ENCODE data around the gene IZUMO4.

The IZUMO4 gene

GRCh38 chr19:2096034-2096479, 658 bp upstream of the IZUMO4 start, which contains the start of gene MOB3A:
Gene MOB3A, minus strand, starts transcription at chr19:2096326. Its CDS starts 17,766 bp downstream, at chr19:2078560.
- no peak for DNase-seq (ENCODE audit: extremely low spot score)
- CTCF ChIA-PET: no interaction called here
- POLR2A ChIA-PET: interaction anchor here (0.6 kb wide), 1 partner anchor 82 kb away, joined by 3 read pairs; no protein-coding TSS in a partner anchor
- no peak for TF ChIP-seq FOXA1 (IDR thresholded peaks at IDR 0.05)
- TF ChIP-seq NFRKB (IDR thresholded peaks at IDR 0.05): no peak
- 0 out of 2 replicates have a peak, but pooled peaks have one; percentile 49 for TF ChIP-seq FOXM1 (IDR thresholded peaks at IDR 0.05; ENCODE audit: borderline replicate concordance)
- TF ChIP-seq SUZ12 (IDR thresholded peaks at IDR 0.05): no peak
- no peak for TF ChIP-seq ZNF384 (IDR thresholded peaks at IDR 0.05)
- TF ChIP-seq ARNT (IDR thresholded peaks at IDR 0.05): 0 out of 2 replicates have a peak, but pooled peaks have one; percentile 21
- no peak; the same call in 1 of the 2 replicates for TF ChIP-seq LEF1 (IDR thresholded peaks at IDR 0.05; ENCODE audit: borderline replicate concordance)

GRCh38 chr19:2097203-2097885, 629 bp downstream of the IZUMO4 start:
- TF ChIP-seq NFRKB (IDR thresholded peaks at IDR 0.05) (no peak), ARNT (IDR thresholded peaks at IDR 0.05) (no peak), ZNF384 (IDR thresholded peaks at IDR 0.05) (no peak), SP1 (IDR thresholded peaks at IDR 0.05) (no peak), CTBP1 (IDR thresholded peaks at IDR 0.05; ENCODE audit: borderline replicate concordance) (no peak), TARDBP (IDR thresholded peaks at IDR 0.05) (no peak), FOXM1 (IDR thresholded peaks at IDR 0.05; ENCODE audit: borderline replicate concordance) (no peak), BHLHE40 (IDR thresholded peaks at IDR 0.05; ENCODE audit: borderline replicate concordance) (no peak), ELF4 (IDR thresholded peaks at IDR 0.05) (no peak), FOXA1 (IDR thresholded peaks at IDR 0.05) (no peak), LEF1 (IDR thresholded peaks at IDR 0.05; ENCODE audit: borderline replicate concordance) (no peak), PKNOX1 (IDR thresholded peaks at IDR 0.05) (no peak), SUZ12 (IDR thresholded peaks at IDR 0.05) (no peak), HDGF (IDR thresholded peaks at IDR 0.05; ENCODE audit: borderline replicate concordance) (no peak), L3MBTL2 (conservative IDR thresholded peaks at IDR 0.05) (no peak), FOXK2 (IDR thresholded peaks at IDR 0.05) (no peak)
- POLR2A ChIA-PET: no interaction called here
- no peak for DNase-seq (ENCODE audit: extremely low spot score)
- CTCF ChIA-PET: no interaction called here

- DNase-seq (ENCODE audit: extremely low spot score): no peak
- CTCF ChIA-PET: no interaction called here
- TF ChIP-seq FOXM1 (IDR thresholded peaks at IDR 0.05; ENCODE audit: borderline replicate concordance) (no peak), ARNT (IDR thresholded peaks at IDR 0.05) (no peak), ELF4 (IDR thresholded peaks at IDR 0.05) (no peak), LEF1 (IDR thresholded peaks at IDR 0.05; ENCODE audit: borderline replicate concordance) (no peak), L3MBTL2 (conservative IDR thresholded peaks at IDR 0.05) (no peak), BHLHE40 (IDR thresholded peaks at IDR 0.05; ENCODE audit: borderline replicate concordance) (no peak), NFRKB (IDR thresholded peaks at IDR 0.05) (no peak), TARDBP (IDR thresholded peaks at IDR 0.05) (no peak), ZNF384 (IDR thresholded peaks at IDR 0.05) (no peak), FOXK2 (IDR thresholded peaks at IDR 0.05) (no peak), SUZ12 (IDR thresholded peaks at IDR 0.05) (no peak), SP1 (IDR thresholded peaks at IDR 0.05) (no peak), HDGF (IDR thresholded peaks at IDR 0.05; ENCODE audit: borderline replicate concordance) (no peak), FOXA1 (IDR thresholded peaks at IDR 0.05) (no peak), PKNOX1 (IDR thresholded peaks at IDR 0.05) (no peak), CTBP1 (IDR thresholded peaks at IDR 0.05; ENCODE audit: borderline replicate concordance) (no peak)
- POLR2A ChIA-PET: no interaction called here
Measured at GRCh38 chr19:2097886-2098327, 1.2 kb downstream of the IZUMO4 start.

GRCh38 chr19:2099054-2099501, 2.4 kb downstream of the IZUMO4 start:
- TF ChIP-seq FOXK2 (IDR thresholded peaks at IDR 0.05) (no peak), PKNOX1 (IDR thresholded peaks at IDR 0.05) (no peak), FOXM1 (IDR thresholded peaks at IDR 0.05; ENCODE audit: borderline replicate concordance) (no peak), BHLHE40 (IDR thresholded peaks at IDR 0.05; ENCODE audit: borderline replicate concordance) (no peak), FOXA1 (IDR thresholded peaks at IDR 0.05) (no peak), L3MBTL2 (conservative IDR thresholded peaks at IDR 0.05) (no peak), SP1 (IDR thresholded peaks at IDR 0.05) (no peak), ZNF384 (IDR thresholded peaks at IDR 0.05) (no peak), ELF4 (IDR thresholded peaks at IDR 0.05) (no peak), NFRKB (IDR thresholded peaks at IDR 0.05) (no peak), LEF1 (IDR thresholded peaks at IDR 0.05; ENCODE audit: borderline replicate concordance) (no peak), CTBP1 (IDR thresholded peaks at IDR 0.05; ENCODE audit: borderline replicate concordance) (no peak), ARNT (IDR thresholded peaks at IDR 0.05) (no peak), SUZ12 (IDR thresholded peaks at IDR 0.05) (no peak)
- no peak for DNase-seq (ENCODE audit: extremely low spot score)
- POLR2A ChIA-PET: no interaction called here
- CTCF ChIA-PET: no interaction called here

- TF ChIP-seq SUZ12 (IDR thresholded peaks at IDR 0.05): no peak
- TF ChIP-seq NFRKB (IDR thresholded peaks at IDR 0.05): no peak
- TF ChIP-seq FOXK2 (IDR thresholded peaks at IDR 0.05): no peak
- TF ChIP-seq BHLHE40 (IDR thresholded peaks at IDR 0.05; ENCODE audit: borderline replicate concordance): no peak
- no peak for TF ChIP-seq L3MBTL2 (conservative IDR thresholded peaks at IDR 0.05)
- no peak for TF ChIP-seq SP1 (IDR thresholded peaks at IDR 0.05)
- ChIA-PET CTCF (no interaction called here), POLR2A (no interaction called here)
- DNase-seq (ENCODE audit: extremely low spot score): no peak
Measured at GRCh38 chr19:2099937-2100718, 3.4 kb downstream of the IZUMO4 start.
